GM19468 (cell line): ENCODE data around the gene ARHGAP26.

ENCODE experiments used
- ATAC-seq: cut with Tn5 transposase; IDR thresholded peaks from one replicate; pipeline ENCODE4 v1.9.1; 2021; ENCODE audit warnings: mild to moderate bottlenecking, moderate library complexity, moderate number of reproducible peaks; ENCODE audit not compliant: unreplicated experiment; ENCODE audit errors: extremely low read depth

ARHGAP26 gene

GRCh38 chr5:143063175-143063970 lies 293.2 kb downstream of the ARHGAP26 start:
- ATAC-seq = no peak

GRCh38 chr5:143064218-143064641 lies 294.1 kb downstream of the ARHGAP26 start:
- no peak for ATAC-seq

DNA sequence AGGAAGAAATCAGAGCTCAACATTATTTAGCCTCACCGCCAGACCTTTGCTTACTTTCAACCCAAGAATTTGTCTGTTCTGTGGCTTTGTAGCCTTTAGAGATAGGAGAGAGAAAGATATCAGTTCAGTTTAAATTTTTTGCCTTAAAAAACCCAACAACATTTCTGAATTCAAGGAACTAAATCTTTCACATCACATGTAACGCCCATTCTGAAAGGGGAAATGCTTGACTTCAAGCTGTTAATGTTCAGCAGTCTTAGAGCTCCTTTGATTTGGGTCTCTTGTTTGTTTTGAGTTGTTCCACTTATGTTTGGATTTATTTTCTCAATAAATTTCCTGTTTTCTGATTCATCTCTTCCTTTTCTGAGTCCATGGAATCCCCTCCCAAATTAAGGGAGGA lies 294.5 kb downstream of the ARHGAP26 start:
- no peak for ATAC-seq

GRCh38 chr5:143065185-143065965 lies 295.2 kb downstream of the ARHGAP26 start:
- no peak for ATAC-seq

DNA sequence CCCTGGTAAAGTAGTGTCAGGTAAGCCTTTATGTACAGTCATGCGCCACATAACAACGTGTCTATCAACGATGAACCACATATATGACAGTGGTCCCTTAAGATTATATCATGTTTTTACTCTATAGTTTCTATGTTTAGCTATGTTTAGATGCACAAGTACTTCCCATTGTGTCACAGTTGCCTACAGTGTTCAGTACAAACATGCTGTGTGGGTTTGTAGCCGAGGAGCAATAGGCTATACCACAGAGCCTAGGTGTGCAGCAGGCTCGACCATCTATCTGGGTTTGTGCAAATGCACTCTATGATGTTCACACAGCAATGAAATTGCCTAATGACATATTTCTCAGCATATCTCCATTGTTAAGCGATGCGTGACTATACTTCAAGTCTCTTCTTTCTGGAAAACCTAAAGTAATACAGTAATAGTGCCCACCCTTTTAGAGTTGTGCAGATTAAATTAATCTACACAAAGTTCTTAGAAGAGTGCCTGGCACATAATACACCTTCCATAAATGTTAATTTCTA lies 295.9 kb downstream of the ARHGAP26 start:
- ATAC-seq = no peak

DNA sequence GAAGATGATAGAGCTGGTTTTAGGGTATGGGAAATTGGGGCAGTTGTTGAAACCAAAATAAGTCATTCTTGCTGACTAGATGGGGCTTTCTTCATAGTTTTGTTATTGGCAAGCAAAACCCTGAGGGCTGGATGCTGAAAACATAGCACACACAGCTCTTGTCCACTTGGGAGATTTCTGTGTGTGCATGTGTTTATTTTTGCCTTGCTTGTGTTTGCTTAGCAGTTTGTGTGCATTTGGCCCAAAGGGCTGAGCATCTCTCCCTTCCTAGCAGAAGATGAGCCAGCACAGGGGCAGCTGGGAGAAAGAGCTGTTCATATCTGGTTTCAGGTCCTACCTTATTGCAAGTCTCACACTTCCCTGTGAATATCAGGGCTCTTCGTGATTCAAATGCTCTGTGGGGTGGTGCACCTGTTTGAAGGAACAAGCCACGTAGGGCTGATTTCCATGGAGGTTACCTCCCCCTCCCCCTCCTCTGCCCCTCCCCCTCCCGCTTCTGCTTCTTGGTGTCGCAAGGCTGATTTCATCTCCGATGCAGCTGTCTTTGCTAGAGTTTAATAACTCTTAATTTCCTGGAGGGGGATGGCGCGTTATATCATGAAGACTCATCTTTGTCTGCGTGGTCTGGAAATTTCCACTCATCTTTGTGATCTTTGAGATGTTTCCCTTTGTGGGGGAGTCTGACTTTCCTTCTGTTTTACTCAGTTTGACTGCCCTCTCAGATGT lies 296.5 kb downstream of the ARHGAP26 start:
- ATAC-seq = peak; percentile 43

DNA sequence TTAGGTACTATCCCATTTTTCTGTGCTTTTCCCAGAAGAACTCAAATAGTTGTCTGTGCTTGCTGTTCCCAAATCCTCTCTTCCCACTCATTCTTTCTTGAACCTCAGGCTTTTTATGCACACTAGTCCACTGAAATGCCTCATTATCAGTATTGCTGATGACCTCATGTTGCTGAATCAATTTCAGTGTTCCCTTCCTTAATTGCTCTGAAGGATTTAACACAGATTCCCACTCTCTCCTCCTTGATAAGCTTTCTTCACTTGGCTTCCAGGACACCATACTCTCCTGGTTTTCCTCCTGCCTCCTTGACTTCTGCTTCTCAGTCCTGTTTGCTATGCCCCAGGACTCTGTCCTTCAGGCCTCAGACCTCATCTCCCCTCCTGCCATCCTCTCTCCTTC lies 298.5 kb downstream of the ARHGAP26 start:
- no peak for ATAC-seq

DNA sequence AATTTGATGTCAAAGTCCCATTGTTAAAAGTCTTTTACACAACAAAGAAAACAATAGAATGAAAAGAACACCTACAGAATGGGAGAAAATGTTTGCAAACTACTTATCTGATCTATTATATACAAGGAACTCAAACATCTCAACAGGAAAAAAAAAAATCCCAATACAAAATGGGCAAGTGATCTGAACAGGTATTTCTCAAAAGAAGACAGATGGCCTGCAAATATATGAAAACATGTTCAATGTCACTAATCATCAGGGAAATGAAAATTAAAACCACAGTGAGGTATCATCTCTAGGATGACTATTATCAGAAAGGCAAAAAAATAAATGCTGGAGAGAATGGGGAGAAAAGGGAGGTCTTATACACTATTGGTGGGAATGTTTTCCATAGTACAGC lies 301.8 kb downstream of the ARHGAP26 start:
- ATAC-seq = no peak

DNA sequence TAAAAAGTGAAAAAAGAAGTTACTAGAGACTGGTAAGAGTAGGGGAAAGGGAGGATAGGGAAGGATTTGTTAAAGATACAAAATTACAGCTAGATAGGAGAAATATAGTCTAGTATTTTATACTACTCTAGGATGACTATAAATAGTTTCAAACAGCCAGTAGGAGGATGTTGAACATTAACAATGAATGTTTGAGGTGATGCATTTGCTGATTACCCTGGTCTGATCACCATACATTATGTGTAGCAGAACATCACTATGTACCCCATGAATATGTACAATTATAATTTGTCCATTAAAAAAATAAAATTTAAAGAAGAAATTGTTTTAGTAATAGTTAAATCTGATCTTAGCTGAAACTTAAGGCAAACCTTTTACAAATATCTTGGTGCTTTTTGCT lies 302.6 kb downstream of the ARHGAP26 start:
- ATAC-seq = no peak

DNA sequence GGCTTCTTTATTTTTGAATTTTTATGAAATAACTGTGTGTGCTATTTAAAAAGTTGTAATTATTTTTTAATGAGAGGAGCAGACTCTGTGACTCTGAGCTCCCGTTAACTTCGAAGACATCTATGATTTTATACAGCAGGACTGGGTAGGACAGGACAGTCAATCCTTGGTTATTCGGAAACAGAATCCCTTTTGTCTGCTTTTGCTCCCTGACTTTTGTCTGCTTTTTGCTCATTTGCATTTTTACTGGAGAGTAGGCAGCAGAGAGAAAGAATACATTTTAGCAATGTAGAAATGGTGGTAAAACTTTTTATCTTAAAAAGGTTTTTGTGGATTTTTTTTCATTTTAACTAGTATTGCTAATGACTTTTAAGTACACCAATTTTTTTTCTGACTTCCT lies 303.6 kb downstream of the ARHGAP26 start:
- no peak for ATAC-seq

DNA sequence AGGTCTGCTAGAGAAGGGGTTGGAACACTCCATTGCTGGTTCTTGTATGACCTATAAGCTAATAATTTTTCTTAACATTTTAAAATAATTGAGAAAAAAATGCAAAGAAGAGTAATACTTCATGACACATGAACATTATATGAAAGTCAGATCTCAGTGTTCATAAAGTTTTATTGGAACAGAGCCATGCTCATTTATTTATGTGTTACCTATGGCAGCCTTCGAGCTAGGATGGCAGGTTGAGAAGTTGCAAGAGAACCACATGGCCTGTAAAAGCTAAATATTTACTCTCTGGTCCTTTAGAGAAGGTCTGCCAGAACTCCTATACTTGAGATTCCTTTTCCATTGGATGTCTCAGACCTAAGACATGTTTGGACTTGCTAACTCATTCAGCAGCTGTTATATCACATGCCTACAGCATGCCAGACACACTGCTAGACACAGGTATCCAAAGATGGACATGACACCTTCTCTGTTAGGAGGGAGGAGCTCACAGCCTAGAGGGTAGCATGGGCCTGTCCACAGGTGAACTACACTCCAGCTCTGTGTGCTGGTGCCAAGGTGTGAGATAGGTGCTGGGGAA lies 304.3 kb downstream of the ARHGAP26 start:
- no peak for ATAC-seq

DNA sequence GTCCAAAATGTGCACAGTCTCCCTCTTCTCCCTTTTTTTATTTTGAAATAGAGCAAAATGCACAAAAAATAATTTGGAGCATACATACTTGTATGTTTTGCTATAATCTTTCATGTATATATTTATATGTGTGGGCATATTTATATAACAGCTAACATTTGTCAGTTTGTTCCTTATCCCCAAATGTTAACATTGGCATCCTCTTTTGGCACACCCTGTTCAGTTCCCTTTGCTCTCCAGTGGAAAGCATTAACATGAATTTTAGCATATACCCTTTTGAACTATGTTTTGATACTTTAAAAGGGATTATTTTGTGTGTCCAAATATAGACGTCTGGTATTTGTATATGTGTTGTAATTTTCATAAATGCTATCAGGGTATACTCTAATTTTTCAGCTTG lies 306.2 kb downstream of the ARHGAP26 start:
- ATAC-seq = no peak

DNA sequence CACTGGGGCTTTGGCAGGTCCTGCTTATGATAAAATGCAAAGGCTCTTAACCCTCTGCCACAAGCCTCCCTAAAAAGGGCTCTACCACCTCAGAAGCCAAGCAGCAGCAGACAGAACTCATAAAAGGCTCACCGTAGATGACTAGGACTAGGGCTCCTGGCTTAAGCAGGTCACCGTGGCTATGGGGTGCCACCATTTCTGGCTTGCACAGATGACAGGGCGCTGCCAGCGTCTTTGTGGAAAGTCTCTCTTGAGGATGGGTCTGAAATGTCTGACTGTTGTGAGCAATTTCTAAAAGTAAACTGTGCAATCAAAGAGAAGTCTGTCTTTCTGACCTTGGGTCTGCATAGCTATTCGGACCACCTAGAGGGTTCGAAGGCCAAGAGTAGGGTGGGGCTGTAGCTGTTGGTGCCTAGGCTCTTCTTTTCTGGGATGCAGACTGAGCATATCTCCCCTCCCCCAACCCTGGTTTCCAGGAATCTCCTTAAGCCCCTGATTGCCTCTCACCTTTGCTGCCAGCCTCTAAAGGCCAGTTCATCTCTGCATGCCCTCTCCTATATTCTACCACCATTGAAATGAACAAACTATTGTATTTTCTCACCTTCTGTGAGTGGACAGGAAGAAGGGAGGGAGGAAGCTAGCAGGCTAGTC lies 307.4 kb downstream of the ARHGAP26 start:
- no peak for ATAC-seq

GRCh38 chr5:143078313-143078712 lies 308.1 kb downstream of the ARHGAP26 start:
- no peak for ATAC-seq

- no peak for ATAC-seq
These were observed 308.8 kb downstream of the ARHGAP26 start for GRCh38 chr5:143078971-143079370.

GRCh38 chr5:143080407-143080806 lies 310.2 kb downstream of the ARHGAP26 start:
- ATAC-seq = no peak

DNA sequence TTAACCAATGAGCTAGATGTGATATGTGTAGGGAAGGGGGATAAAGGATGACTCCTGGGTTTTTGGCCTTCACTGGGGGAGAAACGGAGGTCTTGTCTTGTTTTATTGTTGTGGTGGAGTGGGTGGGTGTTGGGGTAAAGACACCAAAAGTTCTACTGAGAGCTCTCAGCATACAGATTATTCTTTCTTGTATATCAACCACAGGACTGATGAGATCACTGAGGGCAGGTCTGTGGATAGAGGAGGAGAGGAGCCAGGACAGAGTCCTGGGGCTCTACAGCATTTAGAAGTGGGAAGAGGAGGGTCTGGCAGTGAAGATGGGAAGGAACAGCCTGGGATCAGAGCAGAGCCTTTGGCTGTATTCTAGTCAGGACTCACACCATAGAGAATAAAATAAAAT lies 310.8 kb downstream of the ARHGAP26 start:
- no peak for ATAC-seq

DNA sequence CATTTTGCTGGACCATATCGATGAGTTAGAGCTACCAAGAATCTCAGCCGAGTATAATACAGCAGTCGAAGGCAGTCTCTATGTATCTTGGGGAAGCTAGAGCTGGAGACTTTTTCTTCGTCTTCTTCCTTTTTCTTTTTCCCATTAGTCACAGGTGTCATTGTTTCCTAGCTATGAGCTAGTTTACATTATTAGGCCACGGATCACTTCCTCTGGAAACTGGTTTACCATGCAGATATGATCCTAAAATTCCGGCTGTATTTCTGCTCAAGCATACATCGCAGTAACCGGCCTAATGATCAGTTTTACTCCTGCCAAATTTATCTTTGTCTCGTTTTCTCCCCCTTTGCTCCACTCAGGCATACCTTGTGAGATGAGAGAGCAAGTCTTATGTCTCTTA lies 312.8 kb downstream of the ARHGAP26 start:
- no peak for ATAC-seq

DNA sequence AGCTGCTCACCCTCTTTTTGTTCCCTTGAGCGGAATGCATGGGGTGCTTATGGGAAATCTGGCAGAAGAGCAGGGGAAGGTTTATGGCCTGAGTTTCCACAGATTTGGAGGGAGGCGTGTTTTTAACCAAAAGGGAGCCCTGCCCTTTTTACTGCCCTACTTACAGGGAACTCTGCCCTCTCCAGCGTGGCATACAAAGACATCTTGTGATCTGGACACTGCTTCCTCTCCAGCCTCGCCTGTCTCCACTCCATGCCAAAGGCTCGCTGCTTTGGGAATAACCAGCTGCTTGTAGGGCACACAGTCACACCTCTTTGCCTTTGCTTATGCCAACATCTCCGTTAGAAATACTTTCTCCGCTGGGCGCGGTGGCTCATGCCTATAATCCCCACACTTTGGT lies 314.2 kb downstream of the ARHGAP26 start:
- no peak for ATAC-seq
